Choroid plexus epithelial cell (primary cell): ENCODE results near the gene ZNF674.
"Not testable (repeated sequence)": the region's sequence is repeated elsewhere in the genome, so short reads cannot be mapped to it uniquely, and the experiment has no call there.

ENCODE experiments used
- DNase-seq: peaks from one replicate; pipeline ENCODE4 v3.0.0-alpha.2; 2010; ENCODE audit warnings: low read depth
- H3K4me3 ChIP-seq: 2 replicates; pipeline ENCODE4 v1.5.1; 2011; ENCODE audit warnings: low read depth, mild to moderate bottlenecking, control low read depth, low read length, moderate library complexity
- CTCF ChIP-seq: conservative IDR thresholded peaks from 2 replicates; pipeline ENCODE4 v1.5.1; 2011; ENCODE audit warnings: low read depth, mild to moderate bottlenecking, control low read depth, inconsistent platforms, low read length, moderate library complexity

The ZNF674 gene

DNA sequence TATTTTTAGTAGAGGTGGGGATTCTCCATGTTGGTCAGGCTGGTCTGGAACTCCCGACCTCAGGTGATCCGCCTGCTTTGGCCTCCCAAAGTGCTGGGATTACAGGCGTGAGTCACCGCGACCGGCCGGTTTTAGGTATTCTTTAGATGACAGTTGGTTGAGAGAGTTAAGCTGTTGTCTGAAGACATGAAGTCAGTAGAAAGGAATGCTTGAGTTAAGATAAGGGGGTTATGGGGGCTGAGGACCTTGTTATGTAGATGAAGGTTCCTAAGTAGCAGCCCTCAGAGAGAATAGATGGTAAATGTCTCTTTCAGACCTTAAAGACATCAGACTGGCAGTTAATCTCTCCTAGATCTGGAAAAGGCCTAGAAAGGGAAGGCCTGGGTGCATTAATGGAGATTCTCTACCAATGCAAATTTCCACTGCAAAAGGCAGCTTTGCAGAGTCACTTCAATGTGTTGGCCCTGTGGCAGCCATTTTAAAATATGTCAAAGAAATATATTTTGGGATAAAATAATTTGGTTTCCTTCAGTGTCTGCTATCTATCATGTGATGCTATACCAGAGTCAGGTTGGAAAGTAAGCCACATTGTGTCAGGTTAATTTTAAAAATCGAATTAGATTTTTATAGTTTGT lies 6.4 kb upstream of the ZNF674 start:
- H3K4me3 ChIP-seq = no peak overlapping the region
- DNase-seq = peak; percentile 66
- no peak for TF ChIP-seq CTCF

DNA sequence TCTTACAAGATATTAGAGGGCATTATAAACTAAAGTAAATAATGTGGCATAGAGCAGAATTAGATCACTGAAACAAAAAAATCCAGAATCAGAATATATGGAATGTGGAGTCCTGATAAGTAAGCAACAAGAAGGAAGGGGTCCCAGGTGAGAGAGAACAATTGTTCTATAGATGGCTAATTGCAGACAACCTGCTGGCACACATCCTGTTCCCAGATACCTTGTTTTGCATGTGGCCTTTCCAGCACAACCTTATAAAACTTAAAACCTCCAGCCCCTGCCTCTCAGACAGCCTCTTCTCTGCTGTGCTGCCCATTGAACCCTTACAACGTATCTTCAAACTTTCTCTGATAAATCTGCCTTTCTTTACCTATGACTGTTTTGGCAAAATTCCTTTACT lies 4.7 kb upstream of the ZNF674 start:
- TF ChIP-seq CTCF = no peak
- no peak for DNase-seq
- no peak overlapping the region for H3K4me3 ChIP-seq

- DNase-seq = peak; percentile 72
These were observed 2.6 kb upstream of the ZNF674 start for GRCh38 chrX:46547857-46548256.

DNA sequence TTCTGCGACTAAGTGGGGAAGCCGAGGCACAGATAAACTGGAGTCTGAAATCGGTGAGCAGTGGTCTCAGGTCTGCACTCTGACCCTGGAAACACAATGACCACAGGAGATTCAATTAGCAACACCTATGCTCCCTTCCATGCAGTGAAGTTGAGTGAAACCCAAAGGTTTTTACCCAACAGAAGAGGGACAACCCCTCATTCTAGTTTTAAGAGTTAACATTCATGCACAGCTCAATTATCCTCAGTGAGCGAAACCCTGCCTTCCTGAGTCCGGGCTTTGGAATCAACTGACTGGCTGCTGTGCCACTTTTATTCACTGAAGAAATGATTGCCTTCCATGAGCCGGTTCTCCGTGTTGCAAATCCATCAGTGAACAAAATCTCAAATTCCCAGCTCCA lies 694 bp downstream of the ZNF674 start:
- H3K4me3 ChIP-seq = peak overlapping the region; percentile 76
- DNase-seq = not testable (repeated sequence)

More at GRCh38 chrX:46547857-46548256, 2.6 kb upstream of the ZNF674 start:
- H3K4me3 ChIP-seq = no peak overlapping the region
- no peak for TF ChIP-seq CTCF

DNA sequence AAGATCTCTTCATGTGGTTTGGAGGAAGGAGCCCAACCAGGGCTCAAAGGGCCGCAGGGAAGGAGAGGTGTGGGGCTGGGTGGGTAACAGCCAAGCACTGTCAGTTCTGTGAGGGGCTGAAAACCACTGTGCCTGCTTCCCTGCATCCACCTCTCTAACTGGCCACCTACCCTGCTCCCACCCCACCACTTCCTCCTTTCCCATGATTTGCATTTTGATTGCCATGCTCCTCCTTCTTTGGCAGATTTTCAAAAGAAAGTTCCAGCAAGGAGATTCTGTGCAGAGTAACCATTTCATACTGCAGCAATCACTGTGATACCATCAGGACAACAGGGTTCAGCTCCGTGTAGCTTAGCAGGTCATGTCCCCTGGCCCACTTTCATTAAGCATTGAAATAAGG lies 1.8 kb downstream of the ZNF674 start:
- no peak for TF ChIP-seq CTCF
- no peak overlapping the region for H3K4me3 ChIP-seq
- DNase-seq = no peak

DNA sequence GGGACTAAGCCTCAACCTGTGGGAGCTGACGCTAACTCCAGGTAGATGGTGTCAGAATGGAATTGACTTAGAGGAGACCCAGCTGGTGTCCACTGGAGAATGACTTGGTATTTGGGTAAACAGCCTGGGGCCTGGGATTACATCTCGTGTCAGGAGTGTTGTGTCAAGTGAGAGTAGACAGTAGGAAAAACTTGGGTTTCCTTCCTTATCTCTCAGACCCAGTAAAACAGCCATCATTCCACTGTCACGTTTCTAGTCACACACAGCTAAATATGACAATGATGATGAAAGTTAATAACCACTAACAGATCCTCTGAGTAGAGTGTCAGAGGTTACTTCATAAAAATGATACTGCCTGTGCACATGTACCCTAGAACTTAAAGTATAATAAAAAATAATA lies 13.8 kb downstream of the ZNF674 start:
- H3K4me3 ChIP-seq = no peak overlapping the region
- TF ChIP-seq CTCF = no peak

GRCh38 chrX:46530404-46530908 lies 14.8 kb downstream of the ZNF674 start:
- DNase-seq = not testable (repeated sequence)

More for the DNA sequence above, 13.8 kb downstream of the ZNF674 start:
- DNase-seq = no peak

GRCh38 chrX:46529740-46530403 lies 15.3 kb downstream of the ZNF674 start:
- not testable (repeated sequence) for DNase-seq, H3K4me3 ChIP-seq

More at GRCh38 chrX:46530404-46530908, 14.8 kb downstream of the ZNF674 start:
- H3K4me3 ChIP-seq = not testable (repeated sequence)

DNA sequence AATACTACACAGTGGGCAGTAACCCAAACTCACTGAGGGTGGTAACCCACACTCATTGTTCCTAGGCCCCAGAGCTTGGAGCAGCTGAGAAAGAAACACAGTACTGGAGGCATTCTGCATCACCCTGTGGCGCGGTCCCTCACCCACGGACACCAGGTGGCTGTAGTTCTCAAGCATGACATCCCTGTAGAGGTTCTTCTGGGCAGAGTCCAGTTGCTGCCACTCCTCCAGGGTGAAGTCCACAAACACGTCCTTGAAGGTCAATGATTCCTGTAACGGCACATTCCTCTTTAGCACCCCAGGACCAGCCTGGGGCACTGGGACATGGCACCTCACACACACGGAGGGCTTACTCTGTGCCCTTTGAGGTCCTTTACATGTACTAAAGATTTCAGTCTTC lies 16.6 kb downstream of the ZNF674 start:
- H3K4me3 ChIP-seq, DNase-seq: not testable (repeated sequence)
